Measurements from ENCODE around the gene MORC2. TPM values are rescaled to one million over a fixed set of nuclear protein-coding genes. Genes with fewer than 3 reads are reported as not detected.

Gene MORC2
- total and polyA plus RNA-seq, 7 donors: 15.6 to 35.9 (median 27.0) TPM

DNA sequence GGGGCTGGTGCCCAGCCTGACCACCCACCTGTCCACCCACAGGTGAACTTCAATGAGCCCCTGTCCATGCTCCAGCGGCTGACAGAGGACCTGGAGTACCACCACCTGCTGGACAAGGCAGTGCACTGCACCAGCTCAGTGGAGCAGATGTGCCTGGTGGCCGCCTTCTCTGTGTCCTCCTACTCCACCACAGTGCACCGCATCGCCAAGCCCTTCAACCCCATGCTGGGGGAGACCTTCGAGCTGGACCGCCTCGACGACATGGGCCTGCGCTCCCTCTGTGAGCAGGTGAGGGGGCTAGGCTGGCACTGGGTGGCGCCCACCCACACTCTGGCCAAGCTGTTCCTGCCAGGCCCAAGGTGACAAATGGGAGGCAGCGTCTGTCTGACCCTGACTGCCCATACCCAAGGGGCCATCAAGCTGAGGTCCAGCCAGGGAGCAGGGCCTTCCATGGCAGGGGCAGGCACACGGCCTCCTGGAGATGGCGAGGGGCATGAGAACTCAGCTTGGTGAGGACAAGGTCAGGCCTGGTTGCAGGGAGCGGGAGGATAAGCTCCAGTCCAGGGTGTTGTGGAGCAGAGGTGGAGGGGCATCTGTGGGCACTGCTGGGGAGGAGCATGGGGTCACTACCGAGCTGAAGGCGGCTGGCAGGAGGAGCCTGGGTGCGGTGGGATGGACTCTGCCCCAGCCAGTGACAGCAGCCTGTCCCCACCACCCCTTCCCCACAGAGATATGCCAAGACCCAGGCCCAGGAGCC lies 77.7 kb downstream of the MORC2 start:
- H3K27me3 ChIP-seq (ENCODE audit: insufficient read depth in 3 of 3, low read length in 2 of 3): no peaks in the 10 kb centered on the region
- ATAC-seq (peak; percentile 63 to 85 (median 72)), DNase-seq (peak in 1 of 2 donors; percentile 71)
- H3K36me3 ChIP-seq (ENCODE audit: insufficient read depth in 1 of 2, low read depth in 1 of 2): peaks cover 0 to 24% of the 10 kb centered on the region in 2 donors
- WGBS, 3 donors: 75 to 82% (median 76%) methylated on average over 17 of the region's 17 CpGs
- no peaks in the 10 kb centered on the region for H3K4me1 ChIP-seq
- TF ChIP-seq, protein P1, sequence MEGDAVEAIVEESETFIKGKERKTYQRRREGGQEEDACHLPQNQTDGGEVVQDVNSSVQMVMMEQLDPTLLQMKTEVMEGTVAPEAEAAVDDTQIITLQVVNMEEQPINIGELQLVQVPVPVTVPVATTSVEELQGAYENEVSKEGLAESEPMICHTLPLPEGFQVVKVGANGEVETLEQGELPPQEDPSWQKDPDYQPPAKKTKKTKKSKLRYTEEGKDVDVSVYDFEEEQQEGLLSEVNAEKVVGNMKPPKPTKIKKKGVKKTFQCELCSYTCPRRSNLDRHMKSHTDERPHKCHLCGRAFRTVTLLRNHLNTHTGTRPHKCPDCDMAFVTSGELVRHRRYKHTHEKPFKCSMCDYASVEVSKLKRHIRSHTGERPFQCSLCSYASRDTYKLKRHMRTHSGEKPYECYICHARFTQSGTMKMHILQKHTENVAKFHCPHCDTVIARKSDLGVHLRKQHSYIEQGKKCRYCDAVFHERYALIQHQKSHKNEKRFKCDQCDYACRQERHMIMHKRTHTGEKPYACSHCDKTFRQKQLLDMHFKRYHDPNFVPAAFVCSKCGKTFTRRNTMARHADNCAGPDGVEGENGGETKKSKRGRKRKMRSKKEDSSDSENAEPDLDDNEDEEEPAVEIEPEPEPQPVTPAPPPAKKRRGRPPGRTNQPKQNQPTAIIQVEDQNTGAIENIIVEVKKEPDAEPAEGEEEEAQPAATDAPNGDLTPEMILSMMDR (IDR thresholded peaks at IDR 0.05): peak; percentile 76
- no peaks in the 10 kb centered on the region for H3K9me3 ChIP-seq
- H3K4me3 ChIP-seq: no peak overlapping the region
- intact Hi-C loops (cut with DNase I): loop anchor here (1.0 to 10.0 kb wide), 2 partner anchors 29 to 126 kb away; no protein-coding TSS in a partner anchor
- no peak overlapping the region for H3K27ac ChIP-seq

DNA sequence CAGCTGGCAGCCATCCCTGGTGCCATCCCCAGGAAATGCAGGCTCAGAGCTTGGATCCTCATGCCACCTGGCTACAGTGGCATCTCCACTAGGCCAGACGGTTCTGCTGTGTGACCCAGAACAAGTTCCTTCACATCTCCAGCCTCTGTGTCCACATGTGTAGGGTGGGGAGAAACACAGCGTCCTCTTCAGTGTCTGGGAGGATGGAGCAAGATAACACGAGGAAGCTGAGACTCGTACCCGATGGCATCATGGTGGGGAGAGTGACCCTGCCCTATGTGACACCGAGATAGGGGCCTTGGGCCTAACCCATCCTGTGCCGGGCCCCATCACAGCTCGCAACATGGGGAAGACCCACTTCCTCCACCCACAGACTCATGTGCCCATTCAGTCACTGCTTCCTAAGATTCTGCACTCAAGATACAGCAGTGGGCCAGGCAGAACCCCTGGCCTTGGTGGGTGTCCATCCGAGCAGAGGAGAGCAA lies 78.5 kb downstream of the MORC2 start:
- DNase-seq: no peak

DNA sequence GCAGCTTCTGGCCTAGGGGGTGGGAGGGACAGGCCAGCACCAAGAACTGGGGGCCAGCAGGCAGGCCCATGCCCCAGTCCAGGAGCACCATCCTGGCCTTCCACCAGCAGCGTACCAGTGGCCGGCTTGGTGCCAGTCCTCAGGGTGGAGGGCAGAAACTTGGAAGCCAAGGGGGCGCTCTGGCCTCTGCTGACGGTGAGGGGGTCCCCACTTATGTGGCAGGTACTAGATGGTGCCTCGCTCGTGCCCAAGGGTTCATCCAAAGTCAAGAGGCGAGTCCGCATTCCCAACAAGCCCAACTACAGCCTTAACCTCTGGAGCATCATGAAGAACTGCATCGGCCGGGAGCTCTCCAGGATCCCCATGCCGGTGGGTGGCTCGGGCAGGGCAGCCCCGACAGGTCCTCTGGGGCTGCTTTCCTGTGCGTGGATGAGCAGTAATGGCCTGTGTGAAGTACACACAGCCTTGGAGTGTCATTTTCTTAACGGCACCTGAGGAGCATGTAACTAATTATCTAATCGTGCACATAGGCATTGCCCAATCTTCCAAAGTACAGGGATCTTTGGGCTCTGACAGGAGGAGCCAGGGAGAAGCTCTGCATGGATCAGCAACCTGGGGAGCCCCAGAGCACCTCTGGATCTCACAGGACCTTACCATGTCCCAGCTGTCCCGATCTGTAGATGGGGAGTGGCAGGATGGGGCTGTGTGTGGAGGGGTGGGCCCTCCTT lies 79.1 kb downstream of the MORC2 start:
- DNase-seq: peak in 1 of 2 donors; percentile 28
- Histone ChIP-seq H3K27me3 (ENCODE audit: insufficient read depth in 3 of 3, low read length in 2 of 3) (no peaks in the 10 kb centered on the region), H3K36me3 (ENCODE audit: insufficient read depth in 1 of 2, low read depth in 1 of 2) (peaks cover 0 to 24% of the 10 kb centered on the region in 2 donors), H3K4me3 (no peak overlapping the region), H3K27ac (no peak overlapping the region), H3K4me1 (no peaks in the 10 kb centered on the region), H3K9me3 (no peaks in the 10 kb centered on the region)
- ATAC-seq: no peak
- 86 to 90% (median 89%) methylated on average over 17 of the region's 17 CpGs for WGBS, 3 donors
- TF ChIP-seq, protein P1 (IDR thresholded peaks at IDR 0.05): no peak
- intact Hi-C loops (cut with DNase I): no loop called here

More for the DNA sequence above, 78.5 kb downstream of the MORC2 start:
- ATAC-seq: no peak
- intact Hi-C loops (cut with DNase I): loop anchor here (1.0 to 10.0 kb wide), 2 partner anchors 30 to 125 kb away; no protein-coding TSS in a partner anchor
- no peaks in the 10 kb centered on the region for H3K9me3 ChIP-seq
- 91 to 92% (median 91%) methylated on average over 9 of the region's 9 CpGs for WGBS, 3 donors
- H3K4me1 ChIP-seq: no peaks in the 10 kb centered on the region
- H3K27ac ChIP-seq: no peak overlapping the region
- no peaks in the 10 kb centered on the region for H3K27me3 ChIP-seq (ENCODE audit: insufficient read depth in 3 of 3, low read length in 2 of 3)
- H3K36me3 ChIP-seq (ENCODE audit: insufficient read depth in 1 of 2, low read depth in 1 of 2): peaks cover 0 to 24% of the 10 kb centered on the region in 2 donors
- H3K4me3 ChIP-seq: no peak overlapping the region
- TF ChIP-seq, protein P1 (IDR thresholded peaks at IDR 0.05): no peak

DNA sequence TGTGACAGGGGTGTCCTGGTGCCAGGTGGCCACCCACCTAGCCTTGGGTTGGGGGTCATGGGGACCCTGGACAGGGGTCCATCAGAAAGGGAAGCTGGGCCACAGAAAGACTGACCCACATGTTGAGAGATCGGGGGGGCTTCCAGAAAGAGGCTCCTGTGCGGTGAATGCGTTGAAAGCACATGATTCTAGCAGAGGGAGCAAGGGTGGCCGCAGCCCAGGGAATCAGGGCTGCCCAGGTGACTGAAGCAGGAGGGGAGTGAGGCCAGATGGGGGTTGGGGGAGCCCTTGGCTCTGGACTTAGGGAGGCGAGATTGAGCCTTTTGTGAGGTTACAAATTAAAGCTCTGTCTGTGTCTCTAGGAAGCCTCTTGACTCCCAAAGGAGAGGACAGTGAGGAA lies 80.7 kb downstream of the MORC2 start:
- H3K27me3 ChIP-seq (ENCODE audit: insufficient read depth in 3 of 3, low read length in 2 of 3): no peaks in the 10 kb centered on the region
- TF ChIP-seq, protein P1 (IDR thresholded peaks at IDR 0.05): no peak
- DNase-seq (no peak), ATAC-seq (no peak)
- H3K9me3 ChIP-seq: no peaks in the 10 kb centered on the region
- WGBS, 3 donors: 86 to 96% (median 96%) methylated on average over 5 of the region's 5 CpGs
- H3K27ac ChIP-seq: no peak overlapping the region
- no peaks in the 10 kb centered on the region for H3K4me1 ChIP-seq
- H3K4me3 ChIP-seq: no peak overlapping the region
- H3K36me3 ChIP-seq (ENCODE audit: insufficient read depth in 1 of 2, low read depth in 1 of 2): peaks cover 0 to 17% of the 10 kb centered on the region in 2 donors
- intact Hi-C loops (cut with DNase I): no loop called here
